GM23248 (cell line): ENCODE data around the gene BROX.

ENCODE experiments used
- EZH2 ChIP-seq: fragments of 200-600 bp; sonication (generic); IDR thresholded peaks from 2 replicates; pipeline ENCODE4 v1.6.1; 2018; ENCODE audit warnings: antibody characterized with exemption, mild to moderate bottlenecking; ENCODE audit not compliant: insufficient read depth, poor library complexity, severe bottlenecking
- EZH2phosphoT487 ChIP-seq: fragments of 200-600 bp; sonication (generic); IDR thresholded peaks from 2 replicates; pipeline ENCODE4 v1.6.1; 2018; ENCODE audit warnings: antibody characterized with exemption, moderate library complexity, mild to moderate bottlenecking, low read depth; ENCODE audit not compliant: insufficient read depth

DNA sequence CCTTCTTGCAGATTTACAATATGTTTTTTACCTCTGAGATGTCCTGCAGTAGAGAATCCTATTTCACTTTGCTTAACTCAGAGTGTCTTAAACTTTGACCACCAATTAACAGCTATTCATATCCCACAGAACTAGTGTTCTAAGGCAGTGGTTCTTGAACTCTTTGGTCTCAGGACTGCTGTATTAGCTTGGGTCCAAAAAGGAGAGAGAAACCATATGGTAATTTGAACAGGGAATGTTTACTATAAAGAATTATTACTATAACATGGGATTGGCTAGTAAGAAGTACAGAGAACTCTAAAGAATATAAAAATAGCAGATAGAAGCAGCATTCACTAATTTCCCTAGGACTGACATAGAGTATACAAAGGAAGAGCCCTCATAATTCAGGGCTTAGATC is 56.2 kb downstream of the BROX start:
- no peak for TF ChIP-seq EZH2phosphoT487
- TF ChIP-seq EZH2, result no peak
